Lower leg skin (tissue), 4 donors: ENCODE measurements around the gene GM2A. TPM values are rescaled to one million over a fixed set of nuclear protein-coding genes. Genes with fewer than 3 reads are reported as not detected.

Experiments used
- DNase-seq, 2 donors: peaks; one replicate each; pipeline ENCODE4 v3.0.0-alpha.2; 2019; ENCODE audit warnings: low spot score in 2 of 2
- H3K4me3 ChIP-seq: fragments of 200-600 bp; sonication (generic); 2 replicates; pipeline ENCODE4 v1.5.1; 2017; ENCODE audit warnings: mild to moderate bottlenecking, low read depth; ENCODE audit not compliant: poor library complexity, severe bottlenecking
- POLR2A ChIP-seq, 2 donors: fragments of 450-650 bp; IDR thresholded peaks; one replicate each; pipeline ENCODE4 v1.6.1; 2016 to 2017; ENCODE audit warnings: antibody characterized with exemption in 2 of 2, mild to moderate bottlenecking in 1 of 2, moderate library complexity in 1 of 2
- WGBS, 2 donors: methylation state at CpG; one replicate each; pipeline ENCODE4 v1.1.5; 2018; 5-methylcytosine and 5-hydroxymethylcytosine counted together
- intact Hi-C: fragments of 100-400 bp; cut with DNase I; formaldehyde crosslinking; loops from one replicate; pipeline ENCODE4 v1.15.0; 2023; ENCODE audit warnings: low total_unique reads
- total RNA-seq, 4 donors: library from RNA; depleted of rRNA; stranded (reverse); fragments of >200 nt; gene quantifications; one replicate each; pipeline ENCODE4 v1.1.0, GENCODE V29; 2016
- TF ChIP-seq, protein P1 (sequence below), 3 donors: fragments of 450-650 bp; IDR thresholded peaks; one replicate each; pipeline ENCODE4 v1.5.1; 2016; ENCODE audit warnings: antibody characterized with exemption in 3 of 3, mild to moderate bottlenecking in 3 of 3, moderate library complexity in 2 of 3

The GM2A gene
- total RNA-seq, 4 donors from 2014 or later = 88.8 to 138 (median 123) TPM

DNA sequence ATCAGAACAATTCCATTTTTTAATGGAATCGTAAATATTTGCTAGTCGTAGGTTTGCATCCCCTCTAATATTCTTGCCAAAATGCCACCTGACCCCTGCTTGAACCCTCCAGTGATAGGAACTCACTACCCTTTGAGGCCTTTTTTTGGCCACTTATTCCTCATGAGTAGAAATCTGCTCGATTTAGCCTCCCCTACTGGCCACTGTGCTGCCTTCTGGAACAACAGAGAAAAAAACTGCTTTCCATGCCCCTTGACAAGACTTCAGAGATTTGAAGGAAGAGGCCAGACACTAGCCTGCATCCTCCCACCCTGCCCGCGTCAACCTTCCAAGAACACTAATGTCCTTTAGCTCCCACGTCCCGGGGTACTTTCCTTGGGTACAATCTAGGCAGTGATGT lies 33.2 kb upstream of the GM2A start:
- H3K4me3 ChIP-seq = no peak overlapping the region
- WGBS, 2 donors = 84 to 87% methylated on average over 7 of the region's 7 CpGs
- intact Hi-C loops = no loop called here
- DNase-seq = no peak
- no peak for TF ChIP-seq POLR2A (IDR thresholded peaks at IDR 0.05)
- TF ChIP-seq, protein P1, sequence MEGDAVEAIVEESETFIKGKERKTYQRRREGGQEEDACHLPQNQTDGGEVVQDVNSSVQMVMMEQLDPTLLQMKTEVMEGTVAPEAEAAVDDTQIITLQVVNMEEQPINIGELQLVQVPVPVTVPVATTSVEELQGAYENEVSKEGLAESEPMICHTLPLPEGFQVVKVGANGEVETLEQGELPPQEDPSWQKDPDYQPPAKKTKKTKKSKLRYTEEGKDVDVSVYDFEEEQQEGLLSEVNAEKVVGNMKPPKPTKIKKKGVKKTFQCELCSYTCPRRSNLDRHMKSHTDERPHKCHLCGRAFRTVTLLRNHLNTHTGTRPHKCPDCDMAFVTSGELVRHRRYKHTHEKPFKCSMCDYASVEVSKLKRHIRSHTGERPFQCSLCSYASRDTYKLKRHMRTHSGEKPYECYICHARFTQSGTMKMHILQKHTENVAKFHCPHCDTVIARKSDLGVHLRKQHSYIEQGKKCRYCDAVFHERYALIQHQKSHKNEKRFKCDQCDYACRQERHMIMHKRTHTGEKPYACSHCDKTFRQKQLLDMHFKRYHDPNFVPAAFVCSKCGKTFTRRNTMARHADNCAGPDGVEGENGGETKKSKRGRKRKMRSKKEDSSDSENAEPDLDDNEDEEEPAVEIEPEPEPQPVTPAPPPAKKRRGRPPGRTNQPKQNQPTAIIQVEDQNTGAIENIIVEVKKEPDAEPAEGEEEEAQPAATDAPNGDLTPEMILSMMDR (IDR thresholded peaks at IDR 0.05) = no peak

DNA sequence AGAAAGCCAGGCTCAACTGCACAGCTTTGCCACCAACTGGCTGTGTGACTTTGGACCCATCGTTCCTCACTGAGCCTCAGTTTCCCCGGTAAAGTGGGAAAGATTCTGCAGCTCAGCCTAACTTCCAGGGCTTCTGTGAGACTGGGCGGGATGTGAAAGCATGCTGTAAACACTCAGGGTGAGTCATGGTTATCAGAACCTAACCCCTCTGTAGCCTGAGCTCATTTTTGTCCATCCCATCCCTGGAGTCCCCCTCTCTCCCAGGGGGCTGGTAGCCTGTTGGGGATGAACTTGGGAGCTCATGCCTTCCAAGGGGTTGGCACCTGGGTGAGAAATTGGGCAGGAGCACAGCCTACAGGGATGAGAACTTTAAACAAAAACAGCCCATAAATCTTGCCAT lies 31.4 kb upstream of the GM2A start:
- TF ChIP-seq, protein P1 (IDR thresholded peaks at IDR 0.05) = no peak
- TF ChIP-seq POLR2A (IDR thresholded peaks at IDR 0.05) = no peak
- no peak for DNase-seq
- 62 to 84% methylated on average over 3 of the region's 3 CpGs for WGBS, 2 donors
- intact Hi-C loops = no loop called here
- no peak overlapping the region for H3K4me3 ChIP-seq

DNA sequence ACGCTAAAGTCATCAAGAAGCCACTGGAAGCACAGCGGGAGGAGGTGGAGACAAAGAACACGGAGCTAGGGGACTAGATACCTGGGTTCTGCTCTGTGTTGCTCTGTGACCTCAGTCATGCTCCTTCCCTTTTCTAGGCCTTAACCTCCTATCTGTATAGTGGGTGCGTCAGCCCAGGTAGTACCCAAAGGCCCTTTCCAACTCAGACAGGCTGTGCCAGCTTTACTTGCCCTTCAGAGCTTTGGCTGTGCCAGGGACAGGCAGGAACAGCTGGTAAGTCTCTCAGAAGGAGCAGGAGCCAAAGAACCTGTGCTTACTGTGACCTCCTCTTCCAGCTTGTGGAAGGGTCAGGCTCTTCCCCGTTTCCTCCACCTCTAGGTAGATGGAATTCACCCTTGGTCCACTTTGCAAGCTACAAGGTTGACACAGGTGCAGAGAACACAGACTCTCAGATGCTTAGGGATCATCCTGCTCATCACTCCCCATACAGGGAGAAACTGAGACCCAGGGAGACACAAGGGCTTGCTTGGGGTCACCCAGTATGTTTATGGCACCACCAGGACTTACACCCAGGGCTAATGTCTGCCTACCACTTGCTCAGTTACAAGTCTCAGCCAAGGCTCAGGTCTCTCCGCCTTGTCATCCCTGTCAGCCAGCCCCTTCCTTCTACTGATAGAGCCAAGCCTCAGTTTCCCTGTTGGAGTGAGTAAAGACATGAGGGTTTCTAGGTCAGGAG lies 30.8 kb upstream of the GM2A start:
- 77% methylated on average over 6 of the region's 6 CpGs for WGBS, 2 donors
- DNase-seq = no peak
- TF ChIP-seq, protein P1 (IDR thresholded peaks at IDR 0.05) = no peak
- no peak for TF ChIP-seq POLR2A (IDR thresholded peaks at IDR 0.05)
- intact Hi-C loops = no loop called here
- no peak overlapping the region for H3K4me3 ChIP-seq

DNA sequence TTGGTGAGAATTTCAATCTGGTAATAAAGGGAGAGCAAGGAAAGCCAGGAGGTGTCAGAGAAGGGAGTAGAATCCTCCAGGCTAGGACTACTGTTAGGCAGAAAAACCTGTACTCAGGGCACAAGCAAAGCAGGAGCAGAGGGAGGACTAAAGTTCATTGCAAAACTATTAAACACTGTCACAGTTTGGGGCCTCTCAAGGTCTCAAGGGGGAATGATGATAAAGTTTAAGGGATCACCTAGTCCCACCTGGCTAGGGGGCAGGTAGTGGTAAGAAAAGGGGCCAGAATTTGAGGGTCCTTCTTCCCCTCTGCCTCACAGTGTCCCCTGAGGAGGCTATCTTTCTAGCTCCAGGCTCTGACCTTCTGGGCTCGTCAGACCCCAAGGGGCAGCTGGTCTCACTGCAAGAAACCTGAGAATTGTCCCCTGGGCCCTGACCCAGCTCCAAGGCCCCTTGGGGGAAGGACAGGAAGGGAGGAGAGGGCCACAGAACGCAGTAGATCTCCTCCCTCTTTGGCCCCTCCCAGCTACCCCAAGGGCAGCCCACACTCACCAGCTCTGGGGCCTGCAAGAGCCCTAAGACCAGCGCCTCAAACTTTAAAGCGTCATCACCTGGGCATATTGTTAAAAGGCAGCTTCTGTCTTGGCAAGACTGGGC lies 30.1 kb upstream of the GM2A start:
- no peak overlapping the region for H3K4me3 ChIP-seq
- intact Hi-C loops = no loop called here
- peak in 1 of 2 donors; percentile 28 for DNase-seq
- TF ChIP-seq, protein P1 (IDR thresholded peaks at IDR 0.05) = no peak
- no peak for TF ChIP-seq POLR2A (IDR thresholded peaks at IDR 0.05)
- WGBS, 2 donors = 28 to 34% methylated on average over 3 to 4 of the region's 4 CpGs

DNA sequence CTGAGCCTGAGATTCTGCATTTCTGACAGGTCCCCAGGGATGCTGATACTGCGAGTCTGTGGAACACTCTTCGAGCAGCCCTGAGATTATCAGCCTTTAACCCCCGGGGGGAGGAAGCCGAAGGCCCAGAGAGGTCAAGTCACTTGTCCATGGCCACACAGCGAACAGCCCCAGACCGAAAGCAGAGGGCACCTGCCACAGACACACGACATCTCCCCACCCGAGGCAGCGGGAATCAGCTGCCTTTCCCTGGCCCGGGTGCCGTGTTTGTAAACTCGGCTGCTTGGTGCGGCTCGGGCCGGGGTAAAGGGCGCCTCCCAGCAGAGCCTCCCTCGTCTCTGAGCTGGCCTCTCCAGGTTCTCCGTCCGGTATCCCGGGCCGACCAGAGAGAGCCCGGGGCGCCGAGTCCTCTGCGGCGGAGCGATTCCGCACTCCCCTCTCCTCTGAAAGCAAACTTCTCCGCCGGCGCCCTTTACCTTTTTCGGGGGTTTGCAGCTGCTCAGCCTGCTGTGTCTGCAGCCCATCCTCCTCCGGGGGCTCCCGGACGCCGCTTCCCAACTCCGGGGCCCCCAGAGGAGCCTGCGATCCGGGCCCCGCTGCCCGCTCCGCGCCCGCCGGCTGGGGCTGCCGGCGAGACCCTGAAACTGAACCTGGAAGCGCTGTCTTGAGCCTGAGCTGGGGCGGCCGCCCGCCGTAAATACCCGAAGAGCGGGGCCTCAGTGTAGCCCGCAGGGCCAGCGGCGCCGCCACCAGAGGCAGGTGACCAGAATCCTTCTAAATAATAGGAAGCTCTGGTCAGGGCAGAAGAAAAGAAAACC lies 29.3 kb upstream of the GM2A start, which contains the start of gene CCDC69:
TSS of gene CCDC69 (minus strand) at position 646 of the 818 bp plus-strand sequence. CDS start at position 524, 122 bp downstream.
- TF ChIP-seq POLR2A (IDR thresholded peaks at IDR 0.05) = no peak
- TF ChIP-seq, protein P1 (IDR thresholded peaks at IDR 0.05) = no peak
- WGBS, 2 donors = 1% methylated on average over 58 of the region's 58 CpGs
- H3K4me3 ChIP-seq = peak within 1 kb of the TSS; percentile 56
- intact Hi-C loops = no loop called here
- DNase-seq = peak; percentile 58 to 93
